ENCODE results near the gene DDHD1.

DNA sequence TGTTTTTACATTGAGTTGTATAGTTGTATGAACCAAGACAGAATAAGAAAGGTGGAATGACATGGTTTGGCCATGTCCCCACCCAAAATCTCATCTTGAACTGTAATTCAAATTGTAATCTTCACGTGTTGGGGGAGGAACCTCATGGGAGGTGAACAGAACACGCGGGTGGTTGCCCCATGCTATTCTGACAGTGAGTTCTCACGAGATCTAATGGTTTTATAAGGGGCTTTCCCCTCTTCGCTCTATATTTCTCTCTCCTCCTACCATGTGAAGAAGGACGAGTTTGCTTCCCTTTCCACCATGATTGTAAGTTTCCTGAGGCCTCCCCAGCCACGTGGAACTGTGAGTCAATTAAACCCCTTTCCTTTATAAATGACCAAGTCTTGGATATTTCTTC lies 25.3 kb downstream of the DDHD1 start:
- TF ChIP-seq, protein P1, sequence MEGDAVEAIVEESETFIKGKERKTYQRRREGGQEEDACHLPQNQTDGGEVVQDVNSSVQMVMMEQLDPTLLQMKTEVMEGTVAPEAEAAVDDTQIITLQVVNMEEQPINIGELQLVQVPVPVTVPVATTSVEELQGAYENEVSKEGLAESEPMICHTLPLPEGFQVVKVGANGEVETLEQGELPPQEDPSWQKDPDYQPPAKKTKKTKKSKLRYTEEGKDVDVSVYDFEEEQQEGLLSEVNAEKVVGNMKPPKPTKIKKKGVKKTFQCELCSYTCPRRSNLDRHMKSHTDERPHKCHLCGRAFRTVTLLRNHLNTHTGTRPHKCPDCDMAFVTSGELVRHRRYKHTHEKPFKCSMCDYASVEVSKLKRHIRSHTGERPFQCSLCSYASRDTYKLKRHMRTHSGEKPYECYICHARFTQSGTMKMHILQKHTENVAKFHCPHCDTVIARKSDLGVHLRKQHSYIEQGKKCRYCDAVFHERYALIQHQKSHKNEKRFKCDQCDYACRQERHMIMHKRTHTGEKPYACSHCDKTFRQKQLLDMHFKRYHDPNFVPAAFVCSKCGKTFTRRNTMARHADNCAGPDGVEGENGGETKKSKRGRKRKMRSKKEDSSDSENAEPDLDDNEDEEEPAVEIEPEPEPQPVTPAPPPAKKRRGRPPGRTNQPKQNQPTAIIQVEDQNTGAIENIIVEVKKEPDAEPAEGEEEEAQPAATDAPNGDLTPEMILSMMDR (IDR thresholded peaks at IDR 0.05; ENCODE audit: poor library complexity) = no peak
- TF ChIP-seq EZH2 (IDR thresholded peaks at IDR 0.05; ENCODE audit: borderline replicate concordance) (no peak), EZH2phosphoT487 (IDR thresholded peaks at IDR 0.05; ENCODE audit: low read depth, severe bottlenecking, unreplicated experiment) (no peak)
